Prostate gland (tissue), 2 donors: ENCODE data around the gene CERS3.

Experiments used
- CTCF ChIP-seq, 4 experiments: fragments of 200-600 bp in 2 of 4; fragments of 450-650 bp in 2 of 4; sonication (generic) in 2 of 4; IDR thresholded peaks; 1 replicate in 3 of 4; 2 replicates in 1 of 4; pipeline ENCODE4 v1.5.1; 2016 to 2019; ENCODE audit warnings: antibody characterized with exemption in 4 of 4, mild to moderate bottlenecking in 2 of 4, moderate library complexity in 2 of 4
- POLR2A ChIP-seq: fragments of 450-650 bp; IDR thresholded peaks from one replicate; pipeline ENCODE4 v1.6.1; 2016; ENCODE audit warnings: antibody characterized with exemption, mild to moderate bottlenecking

GRCh38 chr15:100533886-100534285 lies 5.1 kb upstream of the CERS3 start:
- TF ChIP-seq POLR2A = no peak
- no peak for TF ChIP-seq CTCF (IDR thresholded peaks at IDR 0.05)
